PFSK-1 (cell line): Measurements from ENCODE around the gene LYPD6B.

ENCODE experiments used
- POLR2AphosphoS5 ChIP-seq: IDR thresholded peaks from 2 replicates; pipeline ENCODE4 v1.6.1; 2012; ENCODE audit warnings: low read depth, mild to moderate bottlenecking, control low read depth, low read length, moderate library complexity
- TAF1 ChIP-seq: IDR thresholded peaks from 2 replicates; pipeline ENCODE4 v1.6.1; 2012; ENCODE audit warnings: low read length, control low read depth, borderline replicate concordance; ENCODE audit not compliant: insufficient read depth
- TF ChIP-seq, protein P1 (sequence below), 2 experiments: IDR thresholded peaks; 2 replicates each; pipeline versions ENCODE4 v1.6.1 to v1.8.0; 2011 to 2012; ENCODE audit warnings: low read depth in 2 of 2, low read length in 2 of 2, control low read depth in 1 of 2, inconsistent platforms in 1 of 2, mild to moderate bottlenecking in 1 of 2, moderate library complexity in 1 of 2; ENCODE audit not compliant: insufficient read depth in 1 of 2

DNA sequence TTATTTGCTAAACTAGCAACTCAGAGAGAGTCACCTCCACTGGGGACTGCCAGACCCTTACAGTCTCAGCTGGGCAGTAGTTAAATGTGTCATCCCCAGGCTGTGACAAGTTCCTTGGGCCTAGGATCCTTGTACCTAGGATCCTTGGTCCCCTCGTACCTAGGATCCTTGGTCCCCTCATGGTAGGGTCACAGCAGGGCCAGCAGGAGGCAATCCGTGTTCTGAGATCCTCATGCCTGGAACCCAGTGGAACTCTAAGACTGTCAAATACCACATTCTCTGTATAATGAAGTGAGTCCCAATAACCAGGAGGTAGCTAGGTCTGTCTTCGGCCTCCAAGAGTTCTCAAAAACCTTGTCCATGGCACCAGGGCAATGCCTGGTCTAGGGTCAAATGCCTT lies 60.8 kb downstream of the LYPD6B start:
- TF ChIP-seq TAF1 = no peak
- TF ChIP-seq, protein P1, sequence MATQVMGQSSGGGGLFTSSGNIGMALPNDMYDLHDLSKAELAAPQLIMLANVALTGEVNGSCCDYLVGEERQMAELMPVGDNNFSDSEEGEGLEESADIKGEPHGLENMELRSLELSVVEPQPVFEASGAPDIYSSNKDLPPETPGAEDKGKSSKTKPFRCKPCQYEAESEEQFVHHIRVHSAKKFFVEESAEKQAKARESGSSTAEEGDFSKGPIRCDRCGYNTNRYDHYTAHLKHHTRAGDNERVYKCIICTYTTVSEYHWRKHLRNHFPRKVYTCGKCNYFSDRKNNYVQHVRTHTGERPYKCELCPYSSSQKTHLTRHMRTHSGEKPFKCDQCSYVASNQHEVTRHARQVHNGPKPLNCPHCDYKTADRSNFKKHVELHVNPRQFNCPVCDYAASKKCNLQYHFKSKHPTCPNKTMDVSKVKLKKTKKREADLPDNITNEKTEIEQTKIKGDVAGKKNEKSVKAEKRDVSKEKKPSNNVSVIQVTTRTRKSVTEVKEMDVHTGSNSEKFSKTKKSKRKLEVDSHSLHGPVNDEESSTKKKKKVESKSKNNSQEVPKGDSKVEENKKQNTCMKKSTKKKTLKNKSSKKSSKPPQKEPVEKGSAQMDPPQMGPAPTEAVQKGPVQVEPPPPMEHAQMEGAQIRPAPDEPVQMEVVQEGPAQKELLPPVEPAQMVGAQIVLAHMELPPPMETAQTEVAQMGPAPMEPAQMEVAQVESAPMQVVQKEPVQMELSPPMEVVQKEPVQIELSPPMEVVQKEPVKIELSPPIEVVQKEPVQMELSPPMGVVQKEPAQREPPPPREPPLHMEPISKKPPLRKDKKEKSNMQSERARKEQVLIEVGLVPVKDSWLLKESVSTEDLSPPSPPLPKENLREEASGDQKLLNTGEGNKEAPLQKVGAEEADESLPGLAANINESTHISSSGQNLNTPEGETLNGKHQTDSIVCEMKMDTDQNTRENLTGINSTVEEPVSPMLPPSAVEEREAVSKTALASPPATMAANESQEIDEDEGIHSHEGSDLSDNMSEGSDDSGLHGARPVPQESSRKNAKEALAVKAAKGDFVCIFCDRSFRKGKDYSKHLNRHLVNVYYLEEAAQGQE (IDR thresholded peaks at IDR 0.05; ENCODE audit: insufficient read depth in 1 of 2, low read depth in 2 of 2, low read length in 2 of 2) = no peak
- no peak for TF ChIP-seq POLR2AphosphoS5
